MM.1S (cell line): ENCODE measurements around the gene PDCD5.

ENCODE experiments used
- DNase-seq: peaks from one replicate; pipeline ENCODE4 v3.0.0-alpha.2; 2015
- H2AFZ ChIP-seq: fragments of 300-600 bp; sonication (generic); 2 replicates; pipeline ENCODE4 v1.6.0; 2016; ENCODE audit warnings: antibody characterized with exemption, low read length
- H3F3A ChIP-seq: fragments of 300-600 bp; sonication (generic); 2 replicates; pipeline ENCODE4 v1.6.1; 2016; ENCODE audit warnings: mild to moderate bottlenecking, antibody characterized with exemption, low read length, moderate library complexity, mixed read lengths; ENCODE audit not compliant: insufficient read depth
- H3K27ac ChIP-seq: fragments of 300-600 bp; sonication (generic); 2 replicates; pipeline ENCODE4 v1.5.1; 2016; ENCODE audit warnings: mild to moderate bottlenecking, low read length
- H3K27me3 ChIP-seq: fragments of 300-600 bp; sonication (generic); replicated peaks from 2 replicates; pipeline ENCODE4 v1.6.0; 2016; ENCODE audit warnings: low read length; ENCODE audit not compliant: insufficient read depth
- H3K36me3 ChIP-seq: fragments of 300-600 bp; sonication (generic); replicated peaks from 2 replicates; pipeline ENCODE4 v1.6.1; 2016; ENCODE audit warnings: mild to moderate bottlenecking, low read length, mixed read lengths; ENCODE audit not compliant: insufficient read depth
- H3K4me1 ChIP-seq: fragments of 300-600 bp; sonication (generic); 2 replicates; pipeline ENCODE4 v1.6.1; 2016; ENCODE audit warnings: low read length, mixed read lengths
- H3K4me2 ChIP-seq: fragments of 300-600 bp; sonication (generic); 2 replicates; pipeline ENCODE4 v1.6.0; 2016; ENCODE audit warnings: low read depth, low read length
- H3K4me3 ChIP-seq: fragments of 300-600 bp; sonication (generic); 2 replicates; pipeline ENCODE4 v1.5.1; 2016; ENCODE audit warnings: low read length, mixed read lengths
- H3K79me2 ChIP-seq: fragments of 300-600 bp; sonication (generic); 2 replicates; pipeline ENCODE4 v1.6.1; 2016; ENCODE audit warnings: mixed run types, low read length, mixed read lengths
- H3K9ac ChIP-seq: fragments of 300-600 bp; sonication (generic); 2 replicates; pipeline ENCODE4 v1.6.1; 2016; ENCODE audit warnings: low read length, mixed read lengths
- H3K9me2 ChIP-seq: fragments of 300-600 bp; sonication (generic); replicated peaks from 2 replicates; pipeline ENCODE4 v1.6.1; 2016; ENCODE audit warnings: mild to moderate bottlenecking, low read length, mixed read lengths; ENCODE audit not compliant: insufficient read depth
- H3K9me3 ChIP-seq: fragments of 300-600 bp; sonication (generic); replicated peaks from 2 replicates; pipeline ENCODE4 v1.6.1; 2016; ENCODE audit warnings: mild to moderate bottlenecking, low read length, mixed read lengths; ENCODE audit not compliant: insufficient read depth
- H4K20me1 ChIP-seq: fragments of 300-600 bp; sonication (generic); 2 replicates; pipeline ENCODE4 v1.6.1; 2016; ENCODE audit warnings: mild to moderate bottlenecking, low read length, moderate library complexity, mixed read lengths; ENCODE audit not compliant: insufficient read depth
- CTCF ChIP-seq: fragments of 300-600 bp; sonication (generic); IDR thresholded peaks from 2 replicates; pipeline ENCODE4 v1.5.1; 2016; ENCODE audit warnings: antibody characterized with exemption, low read length, mixed read lengths
- EZH2 ChIP-seq: fragments of 300-600 bp; sonication (generic); optimal IDR thresholded peaks from 2 replicates; pipeline ENCODE3; 2017; ENCODE audit warnings: low read depth, mild to moderate bottlenecking, antibody characterized with exemption, low read length, mixed read lengths
- EZH2phosphoT487 ChIP-seq: fragments of 300-600 bp; sonication (generic); IDR thresholded peaks from 2 replicates; pipeline ENCODE4 v1.6.1; 2018; ENCODE audit warnings: antibody characterized with exemption, low read length

PDCD5 gene

GRCh38 chr19:32543115-32543900 lies 37.7 kb upstream of the PDCD5 start:
- Histone ChIP-seq H2AFZ (no peak overlapping the region), H3K4me3 (no peak overlapping the region), H3K4me2 (no peak overlapping the region), H3K4me1 (no peaks in the 10 kb centered on the region), H3K36me3 (no peaks in the 10 kb centered on the region), H3F3A (no peaks in the 10 kb centered on the region), H4K20me1 (no peaks in the 10 kb centered on the region), H3K9me2 (no peaks in the 10 kb centered on the region), H3K9ac (no peak overlapping the region), H3K79me2 (no peaks in the 10 kb centered on the region), H3K27ac (no peak overlapping the region), H3K27me3 (no peaks in the 10 kb centered on the region; the same call in none of the 2 replicates), H3K9me3 (no peaks in the 10 kb centered on the region)
- no peak for DNase-seq
- TF ChIP-seq CTCF = no peak
- TF ChIP-seq EZH2phosphoT487 = no peak
- no peak for TF ChIP-seq EZH2

GRCh38 chr19:32544917-32545316 lies 36.1 kb upstream of the PDCD5 start:
- Histone ChIP-seq H4K20me1 (no peaks in the 10 kb centered on the region), H3K4me1 (no peaks in the 10 kb centered on the region), H3K79me2 (no peaks in the 10 kb centered on the region), H3K9ac (no peak overlapping the region), H3K9me2 (no peaks in the 10 kb centered on the region), H2AFZ (no peak overlapping the region), H3K27ac (no peak overlapping the region), H3K4me3 (no peak overlapping the region), H3K36me3 (no peaks in the 10 kb centered on the region), H3K27me3 (no peaks in the 10 kb centered on the region; the same call in none of the 2 replicates), H3K4me2 (no peak overlapping the region), H3F3A (no peaks in the 10 kb centered on the region), H3K9me3 (no peaks in the 10 kb centered on the region)
- TF ChIP-seq EZH2 (no peak), EZH2phosphoT487 (no peak), CTCF (no peak)
- no peak for DNase-seq

- H3K79me2 ChIP-seq = no peaks in the 10 kb centered on the region
- H3K27ac ChIP-seq = no peak overlapping the region
- no peaks in the 10 kb centered on the region for H3K9me2 ChIP-seq
- H2AFZ ChIP-seq = no peak overlapping the region
- no peaks in the 10 kb centered on the region for H3K9me3 ChIP-seq
- DNase-seq = no peak
- no peaks in the 10 kb centered on the region for H3K4me1 ChIP-seq
- H3K4me2 ChIP-seq = no peak overlapping the region
- no peaks in the 10 kb centered on the region for H3K36me3 ChIP-seq
- no peaks in the 10 kb centered on the region for H3F3A ChIP-seq
- TF ChIP-seq EZH2phosphoT487 = no peak
- no peak for TF ChIP-seq EZH2
- TF ChIP-seq CTCF = no peak
- no peak overlapping the region for H3K4me3 ChIP-seq
- no peaks in the 10 kb centered on the region for H3K27me3 ChIP-seq
- H4K20me1 ChIP-seq = no peaks in the 10 kb centered on the region
- H3K9ac ChIP-seq = no peak overlapping the region
Observed at GRCh38 chr19:32550666-32551065, 30.3 kb upstream of the PDCD5 start.
